Endothelial cell of umbilical vein (primary cell): Measurements from ENCODE around the gene FOXP1. TPM values are rescaled to one million over a fixed set of nuclear protein-coding genes. Genes with fewer than 3 reads are reported as not detected.

Experiments
- BruUV-seq: library from RNA; stranded (reverse); fragments of 400-500 nt; replicated peaks from 2 replicates; lab custom pipeline; 2021; lab: Mats Ljungman, UMichigan
- CTCF ChIA-PET: fragments of 300-600, 350-600 bp; sonication (Branson Sonifier 250); formaldehyde crosslinking; loops from one replicate; lab custom pipeline; 2021; ENCODE audit warnings: antibody characterized with exemption, inconsistent platforms; lab: Charles Lee
- POLR2A ChIA-PET: fragments of 300-600, 350-600 bp; sonication (Branson Sonifier 250); formaldehyde crosslinking; loops from one replicate; lab custom pipeline; 2021; ENCODE audit warnings: antibody characterized with exemption, inconsistent platforms; lab: Charles Lee
- DNase-seq: peaks from one replicate; pipeline ENCODE4 v3.0.0-alpha.2; 2011; ENCODE audit warnings: low read depth, low spot score
- FAIRE-seq: peaks from 2 replicates; lab custom pipeline; 2011; peaks lifted over from hg19 to GRCh38; lab: Jason Lieb, UNC
- H2AFZ ChIP-seq: 2 replicates; pipeline ENCODE4 v1.6.0; 2012; ENCODE audit warnings: low read depth, low read length, control low read depth, inconsistent platforms
- H3K27ac ChIP-seq: 2 replicates; pipeline ENCODE4 v1.5.1; 2011; ENCODE audit warnings: low read depth, mild to moderate bottlenecking, control low read depth, low read length, moderate library complexity; ENCODE audit not compliant: insufficient read depth
- H3K27me3 ChIP-seq, 2 experiments: 2 replicates each; pipeline versions ENCODE4 v1.6.0 to v1.6.1; 2011; ENCODE audit warnings: low read length in 2 of 2, mixed read lengths in 1 of 2; ENCODE audit not compliant: control insufficient read depth in 2 of 2, insufficient read depth in 2 of 2
- H3K36me3 ChIP-seq, 2 experiments: 2 replicates in 1 of 2; 3 replicates in 1 of 2; pipeline ENCODE4 v1.5.1; 2011; ENCODE audit warnings: low read length in 2 of 2, mild to moderate bottlenecking in 1 of 2, moderate library complexity in 1 of 2; ENCODE audit not compliant: control insufficient read depth in 2 of 2, insufficient read depth in 2 of 2; ENCODE audit errors: extremely low read depth in 1 of 2
- H3K4me1 ChIP-seq: 3 replicates; pipeline ENCODE4 v1.5.1; 2011; ENCODE audit warnings: mild to moderate bottlenecking, low read length; ENCODE audit not compliant: control insufficient read depth, insufficient read depth; ENCODE audit errors: extremely low read depth
- H3K4me2 ChIP-seq: 2 replicates; pipeline ENCODE4 v1.6.1; 2011; ENCODE audit warnings: low read length, control low read depth, mixed read lengths; ENCODE audit not compliant: insufficient read depth
- H3K4me3 ChIP-seq, 3 experiments: fragments of 200-600 bp in 1 of 3; sonication (generic), shearing (Covaris generic) in 1 of 3; replicated peaks in 1 of 3; 2 replicates each; pipeline ENCODE4 v1.5.1; 2011 to 2016; ENCODE audit warnings: control low read depth in 3 of 3, low read length in 3 of 3, mild to moderate bottlenecking in 2 of 3, inconsistent platforms in 1 of 3, low read depth in 1 of 3, moderate library complexity in 1 of 3; ENCODE audit not compliant: insufficient read depth in 1 of 3
- H3K79me2 ChIP-seq: 2 replicates; pipeline ENCODE4 v1.6.0; 2012; ENCODE audit warnings: low read length, inconsistent platforms; ENCODE audit not compliant: control insufficient read depth, insufficient read depth
- H3K9ac ChIP-seq: replicated peaks from 2 replicates; pipeline ENCODE3; 2011; ENCODE audit warnings: low read length, control low read depth; ENCODE audit not compliant: insufficient read depth; ENCODE audit errors: extremely low read depth
- H3K9me1 ChIP-seq: replicated peaks from 3 replicates; pipeline ENCODE4 v1.6.0; 2011; ENCODE audit warnings: mild to moderate bottlenecking, low read length; ENCODE audit not compliant: control insufficient read depth, insufficient read depth; ENCODE audit errors: extremely low read depth
- H3K9me3 ChIP-seq: replicated peaks from 2 replicates; pipeline ENCODE4 v1.5.1; 2012; ENCODE audit warnings: low read length, inconsistent platforms; ENCODE audit not compliant: control insufficient read depth, insufficient read depth
- H4K20me1 ChIP-seq: replicated peaks from 2 replicates; pipeline ENCODE3; 2011; ENCODE audit warnings: mild to moderate bottlenecking, low read length; ENCODE audit not compliant: control insufficient read depth, insufficient read depth; ENCODE audit errors: extremely low read depth
- EZH2 ChIP-seq: IDR thresholded peaks from 2 replicates; pipeline ENCODE4 v1.6.1; 2012; ENCODE audit warnings: borderline replicate concordance, low read depth, mild to moderate bottlenecking, moderate library complexity, low read length, inconsistent platforms; ENCODE audit not compliant: severe bottlenecking
- FOS ChIP-seq: IDR thresholded peaks from 2 replicates; pipeline ENCODE4 v1.6.1; 2011; ENCODE audit warnings: mild to moderate bottlenecking, low read length, moderate library complexity, borderline replicate concordance; ENCODE audit not compliant: insufficient read depth
- GATA2 ChIP-seq: IDR thresholded peaks from 2 replicates; pipeline ENCODE4 v1.7.0; 2011; ENCODE audit warnings: low read depth, mild to moderate bottlenecking, moderate library complexity, mixed read lengths, low read length; ENCODE audit not compliant: insufficient read length, insufficient read depth
- JUN ChIP-seq: IDR thresholded peaks from 2 replicates; pipeline ENCODE4 v1.6.1; 2011; ENCODE audit warnings: borderline replicate concordance, low read depth; ENCODE audit not compliant: insufficient read length, insufficient read depth
- MAX ChIP-seq: IDR thresholded peaks from 2 replicates; pipeline ENCODE4 v1.6.1; 2011; ENCODE audit not compliant: insufficient read depth, insufficient read length
- MYC ChIP-seq: IDR thresholded peaks from one replicate; pipeline ENCODE4 v1.6.1; 2011; ENCODE audit warnings: mild to moderate bottlenecking, low read depth, low read length
- POLR2A ChIP-seq: IDR thresholded peaks from 2 replicates; pipeline ENCODE4 v1.6.1; 2012; ENCODE audit warnings: low read depth, mild to moderate bottlenecking, control low read depth, low read length
- POLR2AphosphoS5 ChIP-seq: IDR thresholded peaks from 2 replicates; pipeline ENCODE4 v1.6.1; 2012; ENCODE audit warnings: low read depth, mild to moderate bottlenecking, control low read depth, low read length, moderate library complexity; ENCODE audit not compliant: insufficient read depth
- dilution Hi-C: fragments of 300-500 bp; cut with MboI; formaldehyde crosslinking; loops from one replicate; pipeline ENCODE4 v1.15.0; 2019; ENCODE audit warnings: low sequenced_read_pairs; ENCODE audit not compliant: extremely low pct_ligation_motif_present
- intact Hi-C: fragments of 100-400 bp; cut with micrococcal nuclease; formaldehyde crosslinking; loops from one replicate; pipeline ENCODE4 v1.10.0; 2022
- polyA plus RNA-seq, 4 experiments: library from polyadenylated mRNA; depleted of rRNA in 3 of 4; stranded (reverse) in 3 of 4; unstranded in 1 of 4; fragments of >200 nt; gene quantifications; 2 replicates each; pipeline versions ENCODE4 v1.2.1 to v1.2.3, GENCODE V29; 2011 to 2012; ENCODE audit warnings: missing spikeins in 1 of 4
- total RNA-seq: library from RNA; stranded (reverse); gene quantifications from 2 replicates; pipeline ENCODE4 v1.2.3, GENCODE V29; 2021
- TF ChIP-seq, protein P1 (sequence below), 2 donors: IDR thresholded peaks; 1 replicate in 1 of 2; 2 replicates in 1 of 2; pipeline ENCODE4 v1.5.1; 2011; ENCODE audit warnings: low read length in 2 of 2, mild to moderate bottlenecking in 2 of 2, moderate library complexity in 2 of 2, control low read depth in 1 of 2, inconsistent platforms in 1 of 2, low read depth in 1 of 2; ENCODE audit not compliant: insufficient read depth in 1 of 2; ENCODE audit errors: extremely low read depth in 1 of 2

FOXP1 gene
- total and polyA plus RNA-seq, 2 donors (not counting 3 experiments of a cell fraction or from before 2014, with no cell fraction given), result 41.0 to 107 TPM

- dilution Hi-C loops (no loop called here), intact Hi-C loops (no loop called here)
- no peak overlapping the region for H3K4me3 ChIP-seq
- TF ChIP-seq EZH2 (no peak), GATA2 (no peak), POLR2AphosphoS5 (no peak), JUN (no peak), MYC (no peak), MAX (no peak), FOS (no peak), POLR2A (no peak)
- TF ChIP-seq, protein P1, sequence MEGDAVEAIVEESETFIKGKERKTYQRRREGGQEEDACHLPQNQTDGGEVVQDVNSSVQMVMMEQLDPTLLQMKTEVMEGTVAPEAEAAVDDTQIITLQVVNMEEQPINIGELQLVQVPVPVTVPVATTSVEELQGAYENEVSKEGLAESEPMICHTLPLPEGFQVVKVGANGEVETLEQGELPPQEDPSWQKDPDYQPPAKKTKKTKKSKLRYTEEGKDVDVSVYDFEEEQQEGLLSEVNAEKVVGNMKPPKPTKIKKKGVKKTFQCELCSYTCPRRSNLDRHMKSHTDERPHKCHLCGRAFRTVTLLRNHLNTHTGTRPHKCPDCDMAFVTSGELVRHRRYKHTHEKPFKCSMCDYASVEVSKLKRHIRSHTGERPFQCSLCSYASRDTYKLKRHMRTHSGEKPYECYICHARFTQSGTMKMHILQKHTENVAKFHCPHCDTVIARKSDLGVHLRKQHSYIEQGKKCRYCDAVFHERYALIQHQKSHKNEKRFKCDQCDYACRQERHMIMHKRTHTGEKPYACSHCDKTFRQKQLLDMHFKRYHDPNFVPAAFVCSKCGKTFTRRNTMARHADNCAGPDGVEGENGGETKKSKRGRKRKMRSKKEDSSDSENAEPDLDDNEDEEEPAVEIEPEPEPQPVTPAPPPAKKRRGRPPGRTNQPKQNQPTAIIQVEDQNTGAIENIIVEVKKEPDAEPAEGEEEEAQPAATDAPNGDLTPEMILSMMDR (IDR thresholded peaks at IDR 0.05; ENCODE audit: extremely low read depth in 1 of 2, insufficient read depth in 1 of 2, low read depth in 1 of 2, low read length in 2 of 2), result no peak
- no peak overlapping the region for H3K4me2 ChIP-seq
- H3K4me1 ChIP-seq, result no peaks in the 10 kb centered on the region
- H3K9me3 ChIP-seq, result no peaks in the 10 kb centered on the region
- no peaks in the 10 kb centered on the region for H3K9me1 ChIP-seq
- DNase-seq (no peak), FAIRE-seq (no peak)
- no peak overlapping the region for H3K27ac ChIP-seq
- H3K36me3 ChIP-seq, result no peaks in the 10 kb centered on the region
- BruUV-seq, result no TSS peak
- H3K27me3 ChIP-seq, result no peaks in the 10 kb centered on the region
- no peak overlapping the region for H2AFZ ChIP-seq
- CTCF ChIA-PET, result interaction anchor here (0.9 kb wide), 1 partner anchor 250 kb away, joined by 3 read pairs; no protein-coding TSS in a partner anchor
- H3K9ac ChIP-seq, result no peak overlapping the region
- POLR2A ChIA-PET, result no interaction called here
- no peaks in the 10 kb centered on the region for H3K79me2 ChIP-seq
- H4K20me1 ChIP-seq, result no peaks in the 10 kb centered on the region
Observed at GRCh38 chr3:71266875-71267274, 316.7 kb downstream of the FOXP1 start.
